ENCODE data around the gene ARHGAP26.

GRCh38 chr5:142915038-142915437, 144.9 kb downstream of the ARHGAP26 start:
- no peak for TF ChIP-seq CTCF (IDR thresholded peaks at IDR 0.05)
- no peak for TF ChIP-seq POLR2A (IDR thresholded peaks at IDR 0.05)

Measured in lower leg skin (tissue), 3 donors.